Stimulated activated CD4-positive, alpha-beta T cell treated with anti-CD3 and anti-CD28 coated beads, Interleukin-12 subunit alpha, Interleukin-12 subunit beta, amount 100 ng/mL, for 4 hours (primary cell): ENCODE data around the gene SLC38A4.
"Not testable (repeated sequence)": the region's sequence is repeated elsewhere in the genome, so short reads cannot be mapped to it uniquely, and the experiment has no call there.

Experiments used
- DNase-seq: peaks from one replicate; pipeline ENCODE4 v3.0.0-alpha.2; 2020

SLC38A4 gene, protein sequence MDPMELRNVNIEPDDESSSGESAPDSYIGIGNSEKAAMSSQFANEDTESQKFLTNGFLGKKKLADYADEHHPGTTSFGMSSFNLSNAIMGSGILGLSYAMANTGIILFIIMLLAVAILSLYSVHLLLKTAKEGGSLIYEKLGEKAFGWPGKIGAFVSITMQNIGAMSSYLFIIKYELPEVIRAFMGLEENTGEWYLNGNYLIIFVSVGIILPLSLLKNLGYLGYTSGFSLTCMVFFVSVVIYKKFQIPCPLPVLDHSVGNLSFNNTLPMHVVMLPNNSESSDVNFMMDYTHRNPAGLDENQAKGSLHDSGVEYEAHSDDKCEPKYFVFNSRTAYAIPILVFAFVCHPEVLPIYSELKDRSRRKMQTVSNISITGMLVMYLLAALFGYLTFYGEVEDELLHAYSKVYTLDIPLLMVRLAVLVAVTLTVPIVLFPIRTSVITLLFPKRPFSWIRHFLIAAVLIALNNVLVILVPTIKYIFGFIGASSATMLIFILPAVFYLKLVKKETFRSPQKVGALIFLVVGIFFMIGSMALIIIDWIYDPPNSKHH

DNA sequence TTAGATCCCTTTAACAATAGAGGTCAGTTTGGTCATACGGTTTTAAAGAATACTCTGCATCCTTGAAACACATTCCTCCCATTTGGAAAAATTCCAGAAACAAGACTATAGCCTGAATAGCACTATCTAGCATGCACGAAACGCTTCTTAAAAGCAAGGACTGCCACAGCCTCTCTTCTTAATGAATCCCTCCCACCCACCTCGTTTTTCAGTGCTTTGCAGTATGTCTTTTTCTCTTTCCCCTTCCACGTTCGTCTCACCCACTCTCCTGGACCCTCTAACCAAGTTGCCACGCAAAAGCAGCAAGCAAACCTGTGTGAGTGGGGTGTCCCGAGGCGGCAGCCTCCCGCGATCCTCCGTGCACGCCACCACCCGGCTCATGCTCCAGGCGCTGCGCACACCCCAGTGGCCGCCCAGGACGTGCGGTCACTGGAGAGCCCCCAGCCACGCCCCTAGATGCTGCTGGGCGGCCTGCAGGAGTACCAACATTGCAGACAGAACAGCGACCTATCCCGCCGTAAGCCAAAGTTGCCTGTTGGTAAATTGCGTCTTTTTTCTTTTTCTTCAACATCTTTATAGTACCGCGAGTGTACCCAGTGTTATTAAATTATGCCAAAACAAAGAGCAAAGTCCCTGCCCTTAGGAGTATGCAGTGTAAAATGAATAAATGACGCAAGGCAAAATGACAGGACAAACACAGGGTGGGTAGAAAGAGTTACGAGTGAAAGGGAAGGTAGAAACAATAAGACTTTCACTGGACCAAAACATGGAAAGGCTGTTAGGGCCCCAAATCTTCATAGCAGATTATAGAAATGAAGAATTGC lies at the start of gene SLC38A4:
SLC38A4 (minus strand) TSS at position 407 of the 824 bp plus-strand sequence. CDS start 32,926 bp downstream, outside the sequence.
- DNase-seq, result no peak

GRCh38 chr12:46875095-46875494 lies 49.3 kb upstream of the SLC38A4 start:
- DNase-seq, result no peak

GRCh38 chr12:46874642-46875041 lies 48.8 kb upstream of the SLC38A4 start:
- DNase-seq, result no peak

DNA sequence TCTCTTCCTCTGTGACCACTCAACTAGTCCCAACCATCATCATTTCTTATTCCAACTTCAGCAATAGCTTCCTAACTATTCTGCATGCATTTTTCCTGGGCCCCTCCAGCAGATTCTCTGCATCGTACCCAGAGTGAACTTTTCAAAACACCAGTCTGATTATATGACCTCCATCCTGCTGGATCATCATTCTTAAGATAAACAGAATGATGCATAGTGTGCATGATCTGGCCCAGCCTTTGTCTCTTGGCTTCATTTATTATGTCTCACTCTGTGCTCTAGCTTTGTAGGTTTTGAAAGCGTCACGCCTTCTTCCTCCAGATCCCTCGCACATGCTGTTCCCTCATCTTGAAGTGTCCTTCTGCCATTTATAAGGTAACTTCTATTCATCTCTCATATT lies 46.3 kb upstream of the SLC38A4 start:
- DNase-seq, result no peak

- no peak for DNase-seq
These were observed 39.5 kb upstream of the SLC38A4 start for GRCh38 chr12:46865311-46865710.

DNA sequence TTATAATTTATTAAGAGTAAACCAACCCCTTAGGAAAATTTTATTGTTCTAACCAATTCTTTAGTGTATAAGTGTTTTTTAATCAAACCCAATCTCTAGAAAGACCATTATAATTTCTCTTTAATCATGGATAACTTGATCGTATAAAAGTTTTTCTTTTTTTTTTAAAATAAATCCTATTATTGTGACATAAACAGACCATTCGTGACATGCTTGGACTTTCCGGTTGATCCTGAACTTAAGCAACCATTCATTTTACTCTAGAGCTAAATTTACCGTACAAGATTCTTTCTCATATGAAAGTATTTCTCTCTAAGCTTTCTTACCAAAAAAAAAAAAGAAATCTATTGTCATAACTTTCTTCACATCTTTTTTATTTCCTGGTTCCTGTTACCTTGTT lies 32.6 kb upstream of the SLC38A4 start:
- no peak for DNase-seq

DNA sequence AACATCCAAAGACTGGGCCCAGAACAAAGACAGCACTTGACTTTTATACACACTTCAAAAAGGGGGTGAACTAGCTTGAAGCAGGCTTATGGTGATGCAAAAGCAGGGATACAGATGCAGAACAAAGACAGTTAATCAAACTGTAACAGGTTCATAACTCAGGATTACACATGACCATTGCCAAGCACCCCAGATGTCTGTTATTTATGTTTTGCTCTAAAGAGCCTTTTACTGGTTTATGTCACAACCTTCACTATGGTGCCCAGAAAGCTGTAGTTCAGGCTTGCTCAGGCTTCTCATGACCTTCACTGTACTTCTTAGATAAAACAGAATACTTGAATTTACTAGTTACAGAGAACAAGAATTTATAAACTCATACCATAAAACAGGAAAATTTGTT lies 31.7 kb upstream of the SLC38A4 start:
- no peak for DNase-seq

DNA sequence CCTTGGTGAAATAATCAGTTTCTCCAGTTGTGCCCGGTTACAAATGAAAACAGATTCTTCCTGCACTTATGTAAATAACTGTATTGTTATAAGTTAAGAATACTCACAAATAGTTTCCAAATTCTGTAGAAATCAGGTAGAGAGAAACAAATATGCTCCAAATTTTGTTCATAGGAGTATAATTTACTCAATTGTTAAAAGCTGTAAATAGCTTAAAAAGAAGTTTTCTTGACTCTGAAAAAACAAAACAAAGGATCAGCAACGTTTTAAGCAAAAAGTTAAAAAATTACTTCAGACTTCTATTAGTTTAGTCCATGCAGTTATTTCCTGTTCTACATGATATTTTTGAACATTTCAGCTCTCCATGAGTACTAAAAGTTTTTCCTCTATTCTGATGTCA lies 30.0 kb upstream of the SLC38A4 start:
- DNase-seq, result no peak

GRCh38 chr12:46854188-46854587 lies 28.4 kb upstream of the SLC38A4 start:
- not testable (repeated sequence) for DNase-seq

DNA sequence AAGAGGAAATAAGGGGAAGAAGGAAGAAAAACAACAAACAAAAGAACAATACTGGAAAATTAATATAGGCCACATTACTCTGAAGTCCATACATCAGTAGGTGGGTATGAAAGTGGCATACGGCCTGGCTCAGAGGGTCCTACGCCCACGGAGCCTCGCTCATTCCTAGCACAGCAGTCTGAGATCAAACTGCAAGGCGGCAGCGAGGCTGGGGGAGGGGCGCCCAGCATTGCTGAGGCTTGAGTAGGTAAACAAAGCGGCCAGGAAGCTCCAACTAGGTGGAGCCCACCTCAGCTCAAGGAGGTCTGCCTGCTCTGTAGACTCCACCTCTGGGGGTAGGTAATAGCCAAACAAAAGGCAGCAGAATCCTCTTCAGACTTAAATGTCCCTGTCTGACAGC lies 23.0 kb upstream of the SLC38A4 start:
- not testable (repeated sequence) for DNase-seq

DNA sequence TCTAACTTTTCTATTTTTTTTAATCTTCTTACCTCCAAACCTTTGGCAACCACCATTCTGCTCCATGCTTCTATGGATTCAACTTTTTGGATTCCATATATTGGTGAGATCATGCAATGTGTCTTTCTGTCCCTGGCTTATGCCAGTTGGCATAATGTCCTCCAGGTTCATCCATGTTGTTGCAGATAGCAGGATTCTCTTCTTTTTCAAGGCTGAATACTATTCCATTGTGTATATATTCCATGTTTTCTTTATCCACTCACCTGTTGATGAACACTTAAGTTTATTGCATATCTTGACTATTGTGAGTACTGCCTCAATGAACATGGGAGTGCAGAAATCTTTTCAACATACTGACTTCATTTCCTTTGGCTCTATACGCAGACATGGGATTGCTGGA lies 21.2 kb upstream of the SLC38A4 start:
- no peak for DNase-seq

DNA sequence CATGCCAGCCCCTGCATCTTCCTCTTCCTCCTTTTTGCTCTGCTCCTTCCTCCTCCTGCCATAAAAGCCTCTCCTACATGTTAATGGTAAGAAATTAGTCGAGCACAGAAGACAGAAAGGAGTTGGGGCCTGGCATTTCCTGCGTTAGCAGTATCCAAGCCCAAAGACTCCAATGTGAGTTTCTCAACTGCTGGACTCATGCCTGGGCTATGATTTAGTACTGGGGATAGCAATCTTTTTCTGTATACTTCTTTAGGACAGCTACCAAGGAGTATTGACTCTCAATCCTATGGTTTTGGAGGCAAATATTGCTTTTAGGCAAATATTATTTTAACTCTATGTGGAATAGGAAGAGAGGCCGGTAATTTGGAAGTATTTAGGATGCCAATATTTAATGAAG lies 18.0 kb upstream of the SLC38A4 start:
- DNase-seq, result no peak

DNA sequence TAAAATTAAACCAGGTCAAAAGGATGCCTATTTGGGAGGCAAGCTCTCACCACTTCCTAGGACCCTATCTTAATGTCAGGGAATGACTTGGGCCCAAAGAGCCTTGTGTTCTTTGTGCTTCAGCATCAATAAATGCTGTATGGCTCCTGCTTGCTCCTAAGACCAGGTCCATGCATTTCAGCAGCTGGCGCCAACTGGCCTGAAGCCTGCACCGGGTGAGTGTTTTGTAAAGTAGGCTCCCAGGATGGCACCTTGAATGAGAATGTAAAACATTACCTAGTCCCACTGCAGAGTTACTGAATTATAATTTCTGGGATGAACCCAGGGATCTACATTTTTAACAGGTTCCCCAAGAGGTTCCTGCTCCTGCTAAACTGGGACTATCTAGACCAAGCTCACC lies 16.1 kb upstream of the SLC38A4 start:
- no peak for DNase-seq

DNA sequence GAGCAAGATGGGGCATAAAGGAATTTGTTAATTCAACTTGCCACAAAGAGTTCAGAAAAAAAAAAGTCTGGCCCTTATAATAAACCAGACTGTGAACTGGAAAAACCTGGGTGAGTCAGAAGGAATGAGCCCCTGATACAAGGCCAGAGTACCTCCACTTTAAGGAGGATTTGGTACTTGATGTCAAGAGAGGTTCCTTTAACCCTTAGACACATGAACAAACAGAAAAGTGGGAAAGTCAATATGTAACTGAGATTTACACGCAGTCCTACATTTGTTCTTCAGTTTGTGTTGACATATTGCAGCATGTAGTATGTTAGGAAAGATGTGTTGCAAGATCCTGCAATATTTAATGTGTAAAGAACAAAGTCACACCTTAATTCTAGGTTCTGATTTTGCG lies 14.2 kb upstream of the SLC38A4 start:
- DNase-seq, result no peak

DNA sequence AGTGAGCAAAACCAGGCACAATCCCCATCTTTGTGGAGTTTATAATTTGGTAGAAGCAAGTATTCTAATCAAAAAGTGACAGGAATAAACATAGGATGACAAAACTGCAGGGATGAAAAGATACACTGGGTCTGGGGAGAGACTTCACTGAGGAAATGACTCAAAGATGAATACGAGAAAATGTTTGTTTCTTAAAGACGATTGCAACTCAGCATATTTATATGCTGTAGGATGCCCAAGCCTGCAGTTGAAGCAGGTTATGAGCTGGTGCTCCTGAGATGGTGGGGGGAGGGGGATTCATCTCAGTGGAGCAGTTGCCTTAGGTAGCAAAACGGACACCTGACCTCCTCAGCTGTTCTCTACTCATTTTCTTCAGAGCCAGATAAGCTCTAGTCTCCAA lies 13.4 kb upstream of the SLC38A4 start:
- DNase-seq, result no peak

- DNase-seq, result no peak
These were observed 10.0 kb upstream of the SLC38A4 start for GRCh38 chr12:46835785-46836184.

DNA sequence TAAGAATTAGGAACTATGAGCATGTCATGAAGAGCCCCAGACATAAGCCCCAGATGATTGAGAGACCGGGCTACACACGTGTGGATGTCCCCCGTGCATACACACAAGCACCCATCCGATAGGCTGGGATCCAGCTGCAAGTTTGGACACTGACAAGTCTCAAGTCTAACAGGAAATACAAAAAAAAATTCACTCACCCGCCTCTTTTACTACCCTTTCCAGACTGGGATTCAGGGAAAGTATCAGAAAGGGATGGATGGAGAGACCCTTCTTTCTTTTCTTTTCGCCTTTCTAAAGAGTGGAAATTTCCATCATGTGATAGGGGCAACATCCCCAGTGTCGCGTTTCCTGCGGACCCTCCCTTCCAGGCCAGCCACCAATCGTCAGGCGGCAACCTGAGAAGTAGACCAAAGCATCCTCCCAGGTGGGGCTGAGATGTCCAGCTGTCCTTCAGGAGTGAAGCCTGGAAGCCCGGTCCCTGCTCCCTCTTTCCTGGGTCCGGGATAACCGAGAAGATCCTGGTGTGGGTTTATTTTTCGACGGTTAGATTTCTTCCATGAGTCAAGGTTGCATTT lies 6.4 kb upstream of the SLC38A4 start:
- DNase-seq, result no peak

DNA sequence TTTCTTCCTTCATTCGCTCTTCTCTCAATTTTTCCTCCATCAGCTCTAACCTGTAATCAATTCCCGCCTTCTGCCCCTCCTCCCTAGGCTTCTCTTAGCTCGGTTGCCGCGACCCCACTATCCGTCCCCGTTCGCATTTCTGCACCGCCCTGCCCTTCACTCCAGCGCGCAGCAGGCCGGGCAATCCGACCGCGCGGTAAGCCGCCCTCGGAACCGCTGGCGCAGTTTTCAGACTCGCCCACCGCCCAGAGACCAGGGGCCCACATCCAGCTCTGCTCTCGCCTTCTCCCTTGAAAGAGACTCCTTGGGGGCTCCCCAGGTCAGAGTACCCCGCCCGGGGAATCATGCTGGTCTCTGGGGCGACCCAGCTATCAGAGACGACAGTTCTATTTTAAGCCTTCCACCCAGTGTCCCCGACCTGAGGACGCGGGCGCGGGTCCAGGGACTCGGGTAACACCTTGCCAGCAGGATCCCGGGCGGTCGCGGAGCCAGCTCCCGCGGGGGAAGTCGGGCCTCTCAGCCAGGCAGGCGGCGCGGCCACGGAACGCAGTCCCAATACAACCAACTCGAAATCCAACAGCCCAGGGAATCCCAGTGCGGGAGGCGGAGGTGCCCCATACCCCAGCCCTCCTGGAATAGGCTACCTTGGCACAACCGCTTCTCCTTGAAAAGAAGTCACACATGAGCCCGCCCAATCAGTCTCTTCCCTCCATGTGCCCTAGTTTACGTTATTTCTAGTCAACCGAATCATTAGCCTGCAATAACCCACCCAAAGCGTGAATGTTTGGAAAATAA lies 5.7 kb upstream of the SLC38A4 start:
- no peak for DNase-seq

- no peak for DNase-seq
These were observed 5.0 kb upstream of the SLC38A4 start for GRCh38 chr12:46830731-46831334.

DNA sequence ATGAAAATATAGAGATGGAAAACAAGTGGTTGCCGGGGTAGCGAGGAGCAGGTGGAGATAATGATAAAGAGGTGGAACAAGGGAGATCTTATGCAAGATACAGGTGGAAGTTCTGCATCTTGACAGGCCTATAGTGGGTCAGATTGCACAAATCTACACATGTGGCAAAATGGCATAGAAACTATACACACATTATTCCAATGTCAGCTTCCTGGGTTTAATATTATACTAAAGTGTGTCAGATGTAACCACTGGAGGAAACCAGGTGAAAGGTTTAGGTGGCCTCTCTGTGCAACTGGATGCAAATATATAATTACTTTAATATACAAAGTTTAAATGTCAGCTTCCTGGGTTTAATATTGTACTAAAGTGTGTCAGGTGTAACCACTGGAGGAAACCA lies 1.1 kb downstream of the SLC38A4 start:
- DNase-seq, result no peak

- no peak for DNase-seq
These were observed 7.2 kb downstream of the SLC38A4 start for GRCh38 chr12:46818642-46819041.

- DNase-seq, result no peak
These were observed 10.0 kb downstream of the SLC38A4 start for GRCh38 chr12:46815809-46816208.
